ENCODE results near the gene MAD1L1.

The MAD1L1 gene

GRCh38 chr7:1963575-1963974, 269.2 kb downstream of the MAD1L1 start:
- DNase-seq = no peak

GRCh38 chr7:1961701-1962276, 271.0 kb downstream of the MAD1L1 start:
- DNase-seq = no peak

GRCh38 chr7:1959305-1959704, 273.4 kb downstream of the MAD1L1 start:
- no peak for DNase-seq

- DNase-seq = no peak
Measured at GRCh38 chr7:1957471-1958225, 275.1 kb downstream of the MAD1L1 start.

GRCh38 chr7:1956611-1957470, 275.9 kb downstream of the MAD1L1 start:
- no peak for DNase-seq

GRCh38 chr7:1956141-1956540, 276.6 kb downstream of the MAD1L1 start:
- no peak for DNase-seq

- DNase-seq = no peak
Measured at GRCh38 chr7:1954366-1955004, 278.3 kb downstream of the MAD1L1 start.

- DNase-seq = no peak
Measured at GRCh38 chr7:1953199-1954190, 279.2 kb downstream of the MAD1L1 start.

GRCh38 chr7:1952781-1953180, 280.0 kb downstream of the MAD1L1 start:
- DNase-seq = no peak

- DNase-seq = no peak
Measured at GRCh38 chr7:1952169-1952760, 280.5 kb downstream of the MAD1L1 start.

GRCh38 chr7:1951600-1951999, 281.1 kb downstream of the MAD1L1 start:
- DNase-seq = no peak

- no peak for DNase-seq
Measured at GRCh38 chr7:1951159-1951536, 281.6 kb downstream of the MAD1L1 start.

GRCh38 chr7:1950452-1951158, 282.1 kb downstream of the MAD1L1 start:
- DNase-seq = no peak

- no peak for DNase-seq
Measured at GRCh38 chr7:1950066-1950451, 282.7 kb downstream of the MAD1L1 start.

GRCh38 chr7:1949681-1950055, 283.1 kb downstream of the MAD1L1 start:
- no peak for DNase-seq

GRCh38 chr7:1948887-1949680, 283.7 kb downstream of the MAD1L1 start:
- no peak for DNase-seq

- no peak for DNase-seq
Measured at GRCh38 chr7:1948301-1948796, 284.4 kb downstream of the MAD1L1 start.

- DNase-seq = no peak
Measured at GRCh38 chr7:1947586-1948217, 285.0 kb downstream of the MAD1L1 start.

- no peak for DNase-seq
Measured at GRCh38 chr7:1946773-1947450, 285.8 kb downstream of the MAD1L1 start.
